ENCODE results near the gene CYTH4.
"Not testable (repeated sequence)": the region's sequence is repeated elsewhere in the genome, so short reads cannot be mapped to it uniquely, and the experiment has no call there.

Gene CYTH4

GRCh38 chr22:37251836-37252235, 30.5 kb upstream of the CYTH4 start:
- not testable (repeated sequence) for DNase-seq

DNA sequence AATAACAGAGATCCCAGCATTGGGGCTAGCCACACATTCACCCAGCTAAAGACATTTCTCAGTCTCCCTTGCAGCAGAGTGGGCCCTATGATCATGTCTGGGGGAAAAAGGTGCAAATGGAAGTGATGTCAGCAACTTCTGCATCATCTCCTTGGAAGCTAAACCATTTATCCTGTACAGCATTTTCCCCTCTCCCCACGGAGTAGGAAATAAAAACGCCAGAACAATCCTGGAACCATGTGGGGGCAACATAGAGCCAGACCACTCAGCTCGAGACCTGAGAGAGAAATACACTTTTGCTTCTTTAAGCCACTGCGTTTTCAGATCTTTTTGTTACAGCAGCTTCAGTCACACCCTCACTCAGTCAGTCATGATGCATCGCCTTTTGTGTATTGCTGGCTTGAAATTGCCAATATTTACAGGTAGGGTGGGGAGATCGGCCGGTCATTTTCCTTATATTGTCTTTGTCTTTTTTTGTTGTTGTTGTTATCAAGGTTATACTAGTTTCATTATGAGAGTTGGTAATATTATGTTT, 29.1 kb upstream of the CYTH4 start:
- no peak for DNase-seq

DNA sequence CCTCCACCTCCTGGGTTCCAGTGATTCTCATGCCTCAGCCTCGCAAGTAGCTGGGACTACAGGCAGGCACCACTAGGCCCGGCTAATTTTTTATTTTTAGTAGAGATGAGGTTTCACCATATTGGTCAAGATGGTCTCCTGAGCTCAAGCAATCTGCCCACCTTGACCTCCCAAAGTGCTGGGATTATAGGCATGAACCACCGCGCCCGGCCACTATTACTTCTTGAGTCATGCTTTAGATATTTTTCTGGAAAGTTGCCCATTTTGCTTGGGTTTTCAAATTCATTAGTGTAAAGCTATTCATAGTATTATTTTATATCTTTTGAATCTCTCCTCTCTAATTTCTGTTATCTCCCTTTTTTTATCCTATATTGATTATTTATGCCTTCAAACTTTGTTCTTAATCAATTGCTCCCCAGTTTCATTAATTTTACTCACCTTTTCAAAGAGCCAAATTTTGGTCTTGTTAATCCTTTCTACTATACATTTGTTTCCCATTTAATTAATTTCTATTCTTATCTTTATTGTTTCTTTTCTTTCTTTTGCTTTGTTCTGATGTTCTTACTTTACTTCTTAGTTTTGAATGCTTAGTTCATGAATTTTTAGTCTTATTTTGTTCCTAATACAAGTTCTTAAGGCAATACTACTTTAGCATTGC, 28.0 kb upstream of the CYTH4 start:
- DNase-seq: no peak

DNA sequence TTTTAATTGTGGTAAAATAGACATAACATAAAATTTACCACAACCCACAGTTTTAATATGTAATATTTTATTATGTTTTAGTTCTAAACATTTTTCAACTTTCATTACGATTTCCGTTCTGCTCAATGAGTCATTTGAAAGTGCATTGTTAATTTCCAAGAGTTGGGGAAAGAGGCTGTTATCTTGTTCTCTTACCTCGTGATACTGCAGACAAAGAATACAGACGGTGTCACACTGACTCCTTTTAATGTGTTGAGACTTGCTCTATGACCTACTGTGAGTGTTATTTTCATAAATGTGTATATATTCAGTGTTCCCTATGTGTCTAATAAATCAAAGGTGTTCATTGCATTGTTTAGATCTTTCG, 27.5 kb upstream of the CYTH4 start:
- DNase-seq: no peak

- DNase-seq: no peak
Measured at GRCh38 chr22:37255558-37256006, 26.7 kb upstream of the CYTH4 start.

DNA sequence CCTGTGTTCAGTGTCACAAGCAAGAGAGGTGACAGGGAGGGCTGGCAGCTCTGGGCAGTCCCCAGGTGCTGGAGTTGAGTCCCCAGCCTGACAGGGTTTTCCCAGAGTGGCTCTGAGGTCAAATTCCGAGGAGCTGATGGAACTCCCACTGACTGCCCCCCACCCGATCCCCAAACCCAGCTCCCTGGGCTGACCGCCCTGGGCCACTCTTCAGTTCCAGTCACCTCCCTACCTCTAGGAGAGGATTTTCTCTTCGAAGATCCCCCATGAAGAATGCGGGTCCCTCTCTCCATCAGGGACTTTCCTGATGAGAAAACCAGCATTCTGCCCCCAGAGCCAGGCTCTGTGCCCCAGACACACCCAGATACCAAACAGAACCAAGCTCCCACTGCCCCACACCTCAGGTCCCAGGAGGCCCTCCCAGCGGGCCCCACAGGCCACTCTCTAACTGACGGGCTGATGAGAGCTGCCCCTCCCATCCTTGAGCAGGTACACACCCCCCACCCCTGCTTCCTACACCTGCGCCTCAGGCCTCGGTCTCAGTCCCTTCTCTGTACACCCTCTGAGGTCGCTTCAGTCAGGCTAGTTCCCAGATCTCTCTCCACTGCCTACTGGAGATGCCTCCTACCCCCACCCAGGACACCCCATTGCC, 26.1 kb upstream of the CYTH4 start:
- DNase-seq: no peak

GRCh38 chr22:37258005-37258752, 24.1 kb upstream of the CYTH4 start:
- DNase-seq: no peak

- no peak for DNase-seq
Measured at GRCh38 chr22:37258753-37259401, 23.4 kb upstream of the CYTH4 start.

- DNase-seq: no peak
Measured at GRCh38 chr22:37259540-37260029, 22.7 kb upstream of the CYTH4 start.

- no peak for DNase-seq
Measured at GRCh38 chr22:37260155-37260795, 22.0 kb upstream of the CYTH4 start.

- DNase-seq: peak; percentile 16
Measured at GRCh38 chr22:37260901-37261336, 21.4 kb upstream of the CYTH4 start.

GRCh38 chr22:37262346-37262745, 20.0 kb upstream of the CYTH4 start:
- DNase-seq: no peak

DNA sequence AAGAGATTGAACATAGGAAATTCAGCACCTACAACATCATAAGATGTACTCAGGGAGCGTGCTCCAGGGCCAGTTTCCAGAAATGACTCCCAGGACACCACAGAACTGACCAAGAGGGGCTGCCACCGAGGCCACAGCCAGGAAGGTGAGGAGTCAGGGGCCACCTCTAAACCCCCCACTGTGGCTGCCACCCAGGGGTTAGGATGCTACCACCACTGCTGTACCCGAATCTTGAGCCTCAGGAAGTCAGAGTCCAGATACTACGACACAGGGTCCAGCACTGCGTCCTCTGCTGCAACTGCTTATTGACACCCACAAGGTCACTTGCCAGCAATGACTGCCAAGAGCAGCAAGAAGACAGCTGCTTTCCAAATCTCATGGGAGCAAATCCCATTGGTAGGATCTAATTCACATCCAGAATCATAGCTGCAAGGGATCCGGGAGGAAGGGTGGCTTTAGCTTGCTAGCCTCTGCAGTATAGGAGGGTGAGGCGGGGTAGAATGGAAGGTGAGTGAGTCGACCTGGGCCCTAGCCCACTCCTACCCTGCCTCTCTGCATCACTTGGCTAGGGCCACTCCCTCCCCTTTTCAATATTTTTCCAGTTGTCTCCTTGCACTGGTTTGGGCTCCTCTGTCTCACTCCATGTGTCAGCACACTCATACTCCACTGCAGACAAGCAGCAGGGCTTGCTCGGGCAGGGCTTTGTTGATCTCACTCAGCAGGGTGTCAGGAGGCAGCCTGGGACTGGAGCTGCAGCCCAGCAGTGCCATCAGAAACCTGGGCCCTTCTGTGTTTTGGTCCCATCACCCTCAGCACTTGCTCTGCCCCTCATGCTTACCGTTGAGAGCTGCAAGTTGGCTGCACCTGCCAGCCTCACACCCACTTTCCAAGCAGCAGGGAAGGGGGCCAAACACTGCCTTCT, 18.1 kb upstream of the CYTH4 start:
- no peak for DNase-seq

DNA sequence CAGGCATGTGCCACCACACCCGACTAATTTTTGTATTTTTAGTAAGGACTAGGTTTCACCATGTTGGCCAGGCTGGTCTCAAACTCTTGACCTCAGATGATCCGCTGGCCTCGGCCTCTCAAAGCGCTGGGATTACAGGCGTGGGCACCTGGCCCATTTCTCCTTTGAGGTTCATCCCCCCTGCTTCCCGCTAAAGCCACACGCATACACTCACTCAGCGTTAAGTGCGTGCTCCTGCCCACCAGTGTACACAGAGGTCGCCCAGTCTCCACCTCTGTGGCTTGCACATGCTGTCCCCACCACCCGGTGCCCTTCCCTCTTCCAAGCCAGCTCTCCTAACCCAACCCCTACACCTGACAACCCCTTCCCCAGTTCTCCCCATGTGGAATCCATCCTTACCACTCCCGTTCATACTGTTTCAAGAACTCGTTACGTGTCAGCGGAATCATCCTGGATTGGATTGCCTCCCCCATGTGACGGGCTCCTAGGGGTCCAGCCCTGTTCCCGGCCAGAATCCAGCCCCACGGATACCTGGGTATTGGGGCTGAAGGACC, 15.7 kb upstream of the CYTH4 start:
- DNase-seq: no peak

DNA sequence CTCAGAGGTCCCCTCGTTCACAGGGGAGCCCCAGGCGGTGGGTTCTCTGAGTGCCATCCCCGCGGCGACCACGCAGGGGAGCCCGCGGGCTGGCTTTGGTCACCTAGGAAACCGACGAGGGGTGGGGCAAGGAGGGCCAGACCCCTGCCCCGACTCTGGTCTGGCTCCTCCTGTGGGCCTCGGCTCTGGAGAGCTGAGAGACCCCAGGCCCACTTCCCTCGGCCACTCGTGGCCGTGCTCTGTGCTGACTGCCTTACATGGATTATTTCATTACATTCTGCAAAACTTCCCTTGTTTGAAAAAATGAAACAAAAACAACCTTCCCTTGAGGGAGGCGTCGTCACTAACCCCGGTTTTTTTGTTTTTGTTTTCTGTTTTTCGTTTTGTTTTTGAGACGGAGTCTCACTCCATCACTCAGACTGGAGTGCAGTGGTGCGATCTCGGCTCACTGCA, 15.1 kb upstream of the CYTH4 start:
- peak; percentile 4 for DNase-seq

- DNase-seq: no peak
Measured at GRCh38 chr22:37267661-37268413, 14.5 kb upstream of the CYTH4 start.

DNA sequence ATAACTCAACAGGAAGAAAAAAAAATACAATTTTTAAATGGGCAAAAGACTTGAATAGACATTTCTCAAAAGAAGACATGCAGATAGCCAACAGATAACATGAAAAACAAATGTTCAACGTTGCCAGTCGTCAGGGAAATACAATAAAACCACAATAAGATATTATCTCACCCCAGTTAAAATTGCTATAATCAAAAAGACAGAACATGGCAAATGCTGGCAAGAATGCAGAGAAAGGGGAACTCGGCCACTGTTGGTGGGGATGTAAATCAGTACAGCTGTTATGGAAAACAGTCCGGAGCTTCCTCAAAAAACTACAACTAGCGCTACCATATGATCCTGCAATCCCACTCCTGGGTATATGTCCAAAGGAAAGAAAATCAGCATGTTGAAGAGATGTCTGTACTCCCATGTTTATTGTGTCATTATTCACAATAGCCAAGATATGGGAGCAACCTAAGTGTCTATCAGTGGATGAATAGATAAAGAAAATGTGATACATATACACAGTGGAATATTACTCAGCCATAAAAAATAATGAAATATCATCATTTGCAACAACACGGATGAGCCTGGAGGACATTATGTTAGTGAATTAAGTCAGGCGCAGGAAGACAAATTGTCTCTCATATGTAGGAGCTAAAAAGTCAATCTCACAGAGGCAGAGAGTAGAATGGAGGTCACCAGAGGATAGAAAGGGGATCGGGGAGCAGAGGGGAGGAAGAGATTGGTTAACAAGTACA, 12.2 kb upstream of the CYTH4 start:
- DNase-seq: no peak

DNA sequence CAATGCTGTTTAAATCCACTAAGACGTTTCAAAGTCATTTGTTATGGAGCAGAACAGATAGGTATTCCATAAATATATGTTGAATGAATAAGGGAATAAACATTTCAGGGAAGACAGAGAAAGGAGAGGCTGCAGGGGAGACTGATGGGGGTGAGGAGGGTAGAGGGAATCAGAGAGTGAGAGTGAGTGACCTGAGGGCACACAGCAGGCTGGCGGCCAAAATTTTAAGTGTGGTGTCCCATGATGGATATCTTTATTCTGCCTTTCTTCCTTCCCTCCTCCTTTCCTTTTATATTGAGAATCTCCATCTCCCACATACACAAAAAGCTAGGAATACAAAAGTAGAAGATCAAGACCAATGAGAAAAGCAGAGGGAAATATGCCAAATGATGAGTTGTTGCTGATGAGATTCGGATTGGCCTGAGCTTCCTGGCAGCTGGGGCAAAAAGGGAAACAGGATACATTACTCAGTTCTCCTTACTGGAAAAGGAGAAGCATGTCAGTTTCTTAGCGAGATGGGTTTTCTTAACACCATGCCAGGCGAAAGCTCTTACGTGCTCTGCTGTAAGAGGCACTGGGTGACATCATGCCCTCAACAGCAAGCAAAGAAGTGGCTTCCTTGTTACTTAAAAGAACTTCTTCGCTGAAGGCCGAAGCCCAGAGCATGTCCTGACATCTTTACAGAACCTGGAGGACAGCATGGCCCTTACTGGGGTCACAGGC, 11.2 kb upstream of the CYTH4 start:
- DNase-seq: no peak

Data from NCI-H146 (cell line).